HEK293T (cell line): ENCODE results near the gene BECN2.

Experiments used
- ARNT ChIP-seq: fragments of 450-650 bp; IDR thresholded peaks from 2 replicates; pipeline ENCODE4 v1.6.1; 2017; ENCODE audit warnings: mild to moderate bottlenecking
- BHLHE40 ChIP-seq: fragments of 450-650 bp; IDR thresholded peaks from 2 replicates; pipeline ENCODE4 v1.6.1; 2016; ENCODE audit warnings: mild to moderate bottlenecking, moderate library complexity, borderline replicate concordance
- ELF4 ChIP-seq: fragments of 450-650 bp; IDR thresholded peaks from 2 replicates; pipeline ENCODE4 v1.6.1; 2017; ENCODE audit warnings: antibody characterized with exemption
- FOXK2 ChIP-seq: fragments of 450-650 bp; IDR thresholded peaks from 2 replicates; pipeline ENCODE4 v1.6.1; 2016; ENCODE audit warnings: mild to moderate bottlenecking
- HDGF ChIP-seq: fragments of 450-650 bp; IDR thresholded peaks from 2 replicates; pipeline ENCODE4 v1.6.1; 2017; ENCODE audit warnings: antibody characterized with exemption, borderline replicate concordance
- LEF1 ChIP-seq: fragments of 450-650 bp; IDR thresholded peaks from 2 replicates; pipeline ENCODE4 v1.6.1; 2017; ENCODE audit warnings: mild to moderate bottlenecking, borderline replicate concordance
- NFRKB ChIP-seq: fragments of 450-650 bp; IDR thresholded peaks from 2 replicates; pipeline ENCODE4 v1.6.1; 2016; ENCODE audit warnings: mild to moderate bottlenecking, moderate library complexity
- PKNOX1 ChIP-seq: fragments of 450-650 bp; IDR thresholded peaks from 2 replicates; pipeline ENCODE4 v1.6.1; 2016
- SP1 ChIP-seq: fragments of 450-650 bp; IDR thresholded peaks from 2 replicates; pipeline ENCODE4 v1.6.1; 2017
- SUZ12 ChIP-seq: fragments of 450-650 bp; IDR thresholded peaks from 2 replicates; pipeline ENCODE4 v1.6.1; 2016; ENCODE audit warnings: mild to moderate bottlenecking

GRCh38 chr1:241976229-241976628, 18.7 kb downstream of the BECN2 start:
- no peak for TF ChIP-seq ARNT
- no peak for TF ChIP-seq LEF1
- TF ChIP-seq PKNOX1 = no peak
- no peak for TF ChIP-seq FOXK2
- TF ChIP-seq BHLHE40 = no peak
- TF ChIP-seq SUZ12 = no peak
- no peak for TF ChIP-seq HDGF
- TF ChIP-seq NFRKB = no peak
- TF ChIP-seq SP1 = no peak
- TF ChIP-seq ELF4 = no peak
